H9 (cell line): ENCODE results near the gene CCSER2. TPM values are rescaled to one million over a fixed set of nuclear protein-coding genes. Genes with fewer than 3 reads are reported as not detected.
A peak's percentile ranks its signal among the peaks of the same experiment; 100 is the strongest.

ENCODE experiments used
- DNase-seq: peaks from one replicate; pipeline ENCODE4 v3.0.0-alpha.2; 2017
- H2AFZ ChIP-seq: one replicate; pipeline ENCODE4 v1.6.1; 2013; ENCODE audit warnings: mild to moderate bottlenecking, low read length, control low read depth, moderate library complexity
- H2AK5ac ChIP-seq: 2 replicates; pipeline ENCODE4 v1.6.1; 2013; ENCODE audit warnings: low read length, control low read depth, mixed read lengths; ENCODE audit not compliant: insufficient read length
- H2BK120ac ChIP-seq: one replicate; pipeline ENCODE4 v1.6.1; 2013; ENCODE audit warnings: low read depth, mild to moderate bottlenecking, low read length, control low read depth, inconsistent platforms; ENCODE audit not compliant: poor library complexity, severe bottlenecking
- H2BK12ac ChIP-seq: 2 replicates; pipeline ENCODE4 v1.6.1; 2013; ENCODE audit warnings: low read length, control low read depth, mixed read lengths, low read depth; ENCODE audit not compliant: insufficient read length
- H2BK15ac ChIP-seq: 2 replicates; pipeline ENCODE4 v1.6.1; 2013; ENCODE audit warnings: low read depth, low read length, control low read depth
- H2BK20ac ChIP-seq: one replicate; pipeline ENCODE4 v1.6.1; 2013; ENCODE audit warnings: low read depth, mild to moderate bottlenecking, low read length, control low read depth, inconsistent platforms; ENCODE audit not compliant: poor library complexity, severe bottlenecking
- H2BK5ac ChIP-seq: 2 replicates; pipeline ENCODE4 v1.6.1; 2013; ENCODE audit warnings: low read length, control low read depth, mixed read lengths; ENCODE audit not compliant: insufficient read length
- H3K14ac ChIP-seq: 2 replicates; pipeline ENCODE4 v1.6.1; 2013; ENCODE audit warnings: low read length, control low read depth; ENCODE audit not compliant: insufficient read depth
- H3K18ac ChIP-seq: 2 replicates; pipeline ENCODE4 v1.6.1; 2013; ENCODE audit warnings: low read depth, mild to moderate bottlenecking, mixed read lengths, low read length, control low read depth; ENCODE audit not compliant: insufficient read length
- H3K23ac ChIP-seq: 2 replicates; pipeline ENCODE4 v1.6.1; 2013; ENCODE audit warnings: low read length, control low read depth, mixed read lengths, low read depth; ENCODE audit not compliant: insufficient read length
- H3K23me2 ChIP-seq: 2 replicates; pipeline ENCODE4 v1.6.1; 2013; ENCODE audit warnings: low read depth, mild to moderate bottlenecking, mixed read lengths, low read length, control low read depth; ENCODE audit not compliant: insufficient read length, poor library complexity, severe bottlenecking
- H3K27ac ChIP-seq: 2 replicates; pipeline ENCODE4 v1.5.1; 2013; ENCODE audit warnings: low read length, control low read depth, mixed read lengths, low read depth; ENCODE audit not compliant: insufficient read length
- H3K27me3 ChIP-seq: 2 replicates; pipeline ENCODE4 v1.6.1; 2013; ENCODE audit warnings: low read length, control low read depth, inconsistent platforms; ENCODE audit not compliant: insufficient read depth
- H3K4ac ChIP-seq: 2 replicates; pipeline ENCODE4 v1.6.1; 2013; ENCODE audit warnings: low read depth, mild to moderate bottlenecking, control low read depth, inconsistent platforms, low read length, moderate library complexity
- H3K4me1 ChIP-seq: 2 replicates; pipeline ENCODE4 v1.6.1; 2013; ENCODE audit warnings: low read length, control low read depth, inconsistent platforms; ENCODE audit not compliant: insufficient read depth
- H3K4me2 ChIP-seq: 2 replicates; pipeline ENCODE4 v1.6.1; 2013; ENCODE audit warnings: low read length, control low read depth, mixed read lengths; ENCODE audit not compliant: insufficient read length, insufficient read depth
- H3K56ac ChIP-seq: 2 replicates; pipeline ENCODE4 v1.6.1; 2013; ENCODE audit warnings: low read depth, mild to moderate bottlenecking, mixed read lengths, low read length, control low read depth; ENCODE audit not compliant: insufficient read length
- H3K79me1 ChIP-seq: 2 replicates; pipeline ENCODE4 v1.6.1; 2013; ENCODE audit warnings: low read depth, mild to moderate bottlenecking, moderate library complexity, low read length, control low read depth, inconsistent platforms; ENCODE audit not compliant: insufficient read depth, poor library complexity, severe bottlenecking
- H3K79me2 ChIP-seq: 2 replicates; pipeline ENCODE4 v1.6.1; 2013; ENCODE audit warnings: low read length, control low read depth, inconsistent platforms; ENCODE audit not compliant: insufficient read depth
- H3K9ac ChIP-seq: 2 replicates; pipeline ENCODE4 v1.6.1; 2013; ENCODE audit warnings: low read length, control low read depth, mixed read lengths; ENCODE audit not compliant: insufficient read length; ENCODE audit errors: extremely low read depth
- H3K9me3 ChIP-seq: one replicate; pipeline ENCODE4 v1.6.1; 2013; ENCODE audit warnings: low read depth, low read length, inconsistent platforms; ENCODE audit not compliant: control insufficient read depth
- H3T11ph ChIP-seq: one replicate; pipeline ENCODE4 v1.6.1; 2013; ENCODE audit warnings: mild to moderate bottlenecking, low read length, control low read depth, inconsistent platforms
- H4K20me1 ChIP-seq: one replicate; pipeline ENCODE4 v1.6.1; 2013; ENCODE audit not compliant: control insufficient read depth, insufficient read length, insufficient read depth
- H4K5ac ChIP-seq: 2 replicates; pipeline ENCODE4 v1.6.1; 2013; ENCODE audit warnings: low read depth, mild to moderate bottlenecking, mixed read lengths, low read length, control low read depth; ENCODE audit not compliant: insufficient read length
- H4K8ac ChIP-seq: replicated peaks from 2 replicates; pipeline ENCODE4 v1.6.1; 2013; ENCODE audit warnings: low read length, control low read depth, mixed read lengths, low read depth; ENCODE audit not compliant: insufficient read length
- H4K91ac ChIP-seq: 2 replicates; pipeline ENCODE4 v1.6.1; 2013; ENCODE audit warnings: low read depth, mild to moderate bottlenecking, moderate library complexity, mixed read lengths, low read length, control low read depth; ENCODE audit not compliant: insufficient read length
- H3K27ac Mint-ChIP-seq, 3 experiments: 2 replicates in 2 of 3; 3 replicates in 1 of 3; pipeline ENCODE4 v1.8.0; 2020 to 2021; ENCODE audit warnings: mixed read lengths in 3 of 3, mild to moderate bottlenecking in 1 of 3, moderate library complexity in 1 of 3
- H3K27me3 Mint-ChIP-seq: 2 replicates; pipeline ENCODE4 v1.8.0; 2021; ENCODE audit warnings: low read depth, mild to moderate bottlenecking, moderate library complexity, mixed read lengths
- H3K36me3 Mint-ChIP-seq, 3 experiments: 2 replicates in 2 of 3; 3 replicates in 1 of 3; pipeline ENCODE4 v1.8.0; 2020 to 2021; ENCODE audit warnings: low read depth in 3 of 3, mixed read lengths in 3 of 3; ENCODE audit not compliant: insufficient read depth in 1 of 3
- H3K4me1 Mint-ChIP-seq, 2 experiments: 2 replicates each; pipeline ENCODE4 v1.8.0; 2020; ENCODE audit warnings: mixed read lengths in 2 of 2
- H3K4me3 Mint-ChIP-seq, 2 experiments: 2 replicates in 1 of 2; 3 replicates in 1 of 2; pipeline ENCODE4 v1.8.0; 2020 to 2021; ENCODE audit warnings: mild to moderate bottlenecking in 2 of 2, mixed read lengths in 2 of 2, moderate library complexity in 1 of 2
- H3K9me3 Mint-ChIP-seq, 2 experiments: 2 replicates in 1 of 2; 3 replicates in 1 of 2; pipeline ENCODE4 v1.8.0; 2020; ENCODE audit warnings: mild to moderate bottlenecking in 2 of 2, mixed read lengths in 2 of 2, moderate library complexity in 1 of 2
- WGBS: extraction: QIAGEN DNeasy Blood & Tissue Kit; methylation state at CpG from one replicate; pipeline ENCODE4 v1.1.7; 2013; ENCODE audit warnings: missing lambda C conversion rate, low lambda C conversion rate, mixed read lengths; ENCODE audit not compliant: insufficient read length; ENCODE audit errors: extremely low coverage; 5-methylcytosine and 5-hydroxymethylcytosine counted together
- total RNA-seq: library from RNA; stranded (reverse); gene quantifications from 2 replicates; pipeline ENCODE4 v1.2.1, GENCODE V29; 2021
- TF ChIP-seq, protein P1 (sequence below): fragments of 200-600 bp; sonication (generic); conservative IDR thresholded peaks from 3 replicates; pipeline ENCODE4 v1.8.0; 2021; ENCODE audit warnings: antibody characterized with exemption, mild to moderate bottlenecking

The CCSER2 gene
- total RNA-seq, 1 experiment from 2014 or later, result 22.2 TPM

DNA sequence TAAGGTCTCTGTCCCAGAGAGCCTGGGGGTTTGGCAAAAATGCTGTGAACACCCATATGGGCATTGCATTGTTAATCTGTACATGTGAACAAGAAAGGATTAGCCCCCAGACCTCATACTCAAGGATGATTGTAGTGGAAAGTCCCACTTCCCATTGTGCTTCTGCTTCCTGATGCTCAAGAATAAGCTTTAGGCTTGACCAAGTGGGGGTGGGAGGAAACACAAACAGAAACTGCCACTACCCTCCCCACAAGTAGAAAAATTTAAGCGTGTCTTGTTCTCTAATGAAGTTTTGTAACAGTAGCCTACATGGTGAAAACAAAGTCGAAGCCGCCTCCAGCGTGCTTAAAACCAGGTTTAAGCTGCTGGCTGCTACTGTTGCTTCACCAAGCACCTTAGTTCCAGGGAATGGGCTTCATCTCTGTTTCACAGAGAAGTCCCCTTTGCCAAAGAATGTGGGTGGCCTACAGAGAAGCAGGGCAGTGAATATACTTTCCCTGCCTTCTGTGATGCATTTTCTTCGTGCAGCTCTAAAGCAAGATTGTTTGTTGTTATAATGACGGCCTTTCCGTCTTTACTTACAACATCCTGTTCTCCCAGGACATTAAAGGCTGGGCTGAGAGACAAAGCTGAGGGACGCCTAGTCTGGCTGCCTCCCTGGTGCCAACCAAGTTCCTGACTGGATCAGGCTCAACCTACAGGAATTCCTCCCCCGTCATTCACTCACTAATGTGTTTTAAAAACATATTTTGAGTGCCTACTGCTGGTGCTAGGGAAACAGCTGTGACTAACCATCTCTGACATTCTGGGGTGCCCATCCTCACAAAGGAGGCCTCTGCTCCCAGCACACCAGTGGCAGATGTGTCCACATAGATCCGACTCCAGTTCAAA, 32.1 kb upstream of the CCSER2 start:
- no peaks in the 10 kb centered on the region for H3K27me3 Mint-ChIP-seq
- peak overlapping the region; percentile 66 for H3K18ac ChIP-seq

More for the DNA sequence above, 32.1 kb upstream of the CCSER2 start:
- Histone ChIP-seq H2AFZ (peak overlapping the region; percentile 54), H3K4me2 (no peak overlapping the region), H2AK5ac (no peak overlapping the region), H3K4me1 (peaks cover 14% of the 10 kb centered on the region), H2BK5ac (no peak overlapping the region), H2BK15ac (no peak overlapping the region), H4K5ac (no peak overlapping the region), H3T11ph (no peak overlapping the region), H3K9me3 (no peaks in the 10 kb centered on the region), H2BK12ac (no peak overlapping the region), H3K27ac (peak overlapping the region; percentile 49), H4K91ac (no peak overlapping the region), H3K4ac (no peak overlapping the region), H4K8ac (no peak overlapping the region), H3K23ac (no peak overlapping the region), H3K56ac (no peak overlapping the region), H3K27me3 (no peaks in the 10 kb centered on the region), H3K9ac (no peak overlapping the region), H3K79me1 (no peaks in the 10 kb centered on the region), H3K23me2 (no peaks in the 10 kb centered on the region), H3K79me2 (no peaks in the 10 kb centered on the region), H4K20me1 (no peaks in the 10 kb centered on the region), H2BK120ac (no peak overlapping the region), H2BK20ac (no peak overlapping the region), H3K14ac (0 out of 2 replicates have a peak overlapping the region, but pooled peaks have one; percentile 62)
- peak overlapping the region in 2 of 3 experiments; percentile 18 to 64; a peak in 2 of 7 replicates for H3K27ac Mint-ChIP-seq
- no peaks in the 10 kb centered on the region for H3K9me3 Mint-ChIP-seq
- no peak overlapping the region for H3K4me3 Mint-ChIP-seq
- no peaks in the 10 kb centered on the region for H3K36me3 Mint-ChIP-seq
- TF ChIP-seq, protein P1, sequence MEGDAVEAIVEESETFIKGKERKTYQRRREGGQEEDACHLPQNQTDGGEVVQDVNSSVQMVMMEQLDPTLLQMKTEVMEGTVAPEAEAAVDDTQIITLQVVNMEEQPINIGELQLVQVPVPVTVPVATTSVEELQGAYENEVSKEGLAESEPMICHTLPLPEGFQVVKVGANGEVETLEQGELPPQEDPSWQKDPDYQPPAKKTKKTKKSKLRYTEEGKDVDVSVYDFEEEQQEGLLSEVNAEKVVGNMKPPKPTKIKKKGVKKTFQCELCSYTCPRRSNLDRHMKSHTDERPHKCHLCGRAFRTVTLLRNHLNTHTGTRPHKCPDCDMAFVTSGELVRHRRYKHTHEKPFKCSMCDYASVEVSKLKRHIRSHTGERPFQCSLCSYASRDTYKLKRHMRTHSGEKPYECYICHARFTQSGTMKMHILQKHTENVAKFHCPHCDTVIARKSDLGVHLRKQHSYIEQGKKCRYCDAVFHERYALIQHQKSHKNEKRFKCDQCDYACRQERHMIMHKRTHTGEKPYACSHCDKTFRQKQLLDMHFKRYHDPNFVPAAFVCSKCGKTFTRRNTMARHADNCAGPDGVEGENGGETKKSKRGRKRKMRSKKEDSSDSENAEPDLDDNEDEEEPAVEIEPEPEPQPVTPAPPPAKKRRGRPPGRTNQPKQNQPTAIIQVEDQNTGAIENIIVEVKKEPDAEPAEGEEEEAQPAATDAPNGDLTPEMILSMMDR, result no peak
- no CpG with 5 or more reads among the region's 10 CpGs for WGBS
- DNase-seq, result peak; percentile 52
- peaks cover 14 to 16% of the 10 kb centered on the region in 2 experiments for H3K4me1 Mint-ChIP-seq
